Activated B cell treated with CpG ODN at 0.5 μM for 24 hours (primary cell): ENCODE measurements around the gene SNCAIP. TPM values are rescaled to one million over a fixed set of nuclear protein-coding genes. Genes with fewer than 3 reads are reported as not detected.

ENCODE experiments used
- ATAC-seq: fragments of 200-7000 bp; cut with Tn5 transposase; one replicate; pipeline ENCODE4 v1.10.0; 2021; ENCODE audit warnings: low read depth, mild to moderate bottlenecking, moderate library complexity
- CTCF ChIA-PET: fragments of 350-600 bp; sonication (Branson Sonifier 250); formaldehyde crosslinking; loops from one replicate; lab custom pipeline; 2021; ENCODE audit warnings: antibody characterized with exemption; lab: Charles Lee
- POLR2A ChIA-PET: fragments of 350-600 bp; sonication (Branson Sonifier 250); formaldehyde crosslinking; loops from one replicate; lab custom pipeline; 2021; ENCODE audit warnings: antibody characterized with exemption; lab: Charles Lee
- DNase-seq: peaks from one replicate; pipeline ENCODE4 v3.0.0; 2022
- H3K27ac Mint-ChIP-seq: one replicate; pipeline ENCODE4 v1.8.0; 2020; ENCODE audit warnings: mixed read lengths
- H3K27me3 Mint-ChIP-seq: one replicate; pipeline ENCODE4 v1.8.0; 2021; ENCODE audit warnings: mixed read lengths
- H3K36me3 Mint-ChIP-seq: one replicate; pipeline ENCODE4 v1.8.0; 2021; ENCODE audit warnings: low read depth, mixed read lengths
- H3K4me1 Mint-ChIP-seq: one replicate; pipeline ENCODE4 v1.8.0; 2021; ENCODE audit warnings: mixed read lengths
- H3K4me3 Mint-ChIP-seq: one replicate; pipeline ENCODE4 v1.8.0; 2020; ENCODE audit warnings: mild to moderate bottlenecking, mixed read lengths
- H3K9me3 Mint-ChIP-seq: one replicate; pipeline ENCODE4 v1.8.0; 2020; ENCODE audit warnings: mixed read lengths
- CTCF ChIP-seq: fragments of 200-600 bp; IDR thresholded peaks from one replicate; pipeline ENCODE4 v1.8.0; 2022; ENCODE audit warnings: antibody characterized with exemption, mild to moderate bottlenecking
- intact Hi-C: fragments of 100-400 bp; cut with micrococcal nuclease; formaldehyde crosslinking; loops from one replicate; pipeline ENCODE4 v1.15.1; 2024
- total RNA-seq: library from RNA; stranded (reverse); gene quantifications from 2 replicates; pipeline ENCODE4 v1.2.3, GENCODE V29; 2022

SNCAIP gene
- total RNA-seq, 1 donor from 2014 or later: not detected

GRCh38 chr5:122436615-122437014 lies 124.6 kb downstream of the SNCAIP start:
- DNase-seq: no peak
- Mint-ChIP-seq H3K4me1 (no peaks in the 10 kb centered on the region), H3K36me3 (no peaks in the 10 kb centered on the region), H3K27ac (no peak overlapping the region), H3K4me3 (no peak overlapping the region), H3K27me3 (peaks cover 13% of the 10 kb centered on the region), H3K9me3 (no peaks in the 10 kb centered on the region)
- no peak for ATAC-seq
- TF ChIP-seq CTCF: no peak
- intact Hi-C loops: no loop called here
- ChIA-PET POLR2A (no interaction called here), CTCF (no interaction called here)

GRCh38 chr5:122439645-122440044 lies 127.6 kb downstream of the SNCAIP start:
- intact Hi-C loops: no loop called here
- ATAC-seq (no peak), DNase-seq (no peak)
- ChIA-PET CTCF (no interaction called here), POLR2A (no interaction called here)
- no peaks in the 10 kb centered on the region for H3K4me1 Mint-ChIP-seq
- TF ChIP-seq CTCF: no peak
- no peak overlapping the region for H3K4me3 Mint-ChIP-seq
- no peaks in the 10 kb centered on the region for H3K9me3 Mint-ChIP-seq
- no peak overlapping the region for H3K27ac Mint-ChIP-seq
- peaks cover 13% of the 10 kb centered on the region for H3K27me3 Mint-ChIP-seq
- H3K36me3 Mint-ChIP-seq: no peaks in the 10 kb centered on the region

- Mint-ChIP-seq H3K27me3 (peaks cover 13% of the 10 kb centered on the region), H3K27ac (no peak overlapping the region), H3K4me1 (no peaks in the 10 kb centered on the region), H3K36me3 (no peaks in the 10 kb centered on the region), H3K9me3 (no peaks in the 10 kb centered on the region), H3K4me3 (no peak overlapping the region)
- DNase-seq (no peak), ATAC-seq (no peak)
- intact Hi-C loops: no loop called here
- POLR2A ChIA-PET: no interaction called here
- TF ChIP-seq CTCF: no peak
- CTCF ChIA-PET: no interaction called here
These were observed 130.9 kb downstream of the SNCAIP start for GRCh38 chr5:122442938-122443337.

- Mint-ChIP-seq H3K27me3 (peaks cover 7% of the 10 kb centered on the region), H3K4me1 (no peaks in the 10 kb centered on the region), H3K36me3 (no peaks in the 10 kb centered on the region), H3K4me3 (no peak overlapping the region), H3K27ac (no peak overlapping the region), H3K9me3 (no peaks in the 10 kb centered on the region)
- ATAC-seq (no peak), DNase-seq (no peak)
- intact Hi-C loops: no loop called here
- CTCF ChIA-PET: no interaction called here
- no peak for TF ChIP-seq CTCF
- POLR2A ChIA-PET: no interaction called here
These were observed 132.4 kb downstream of the SNCAIP start for GRCh38 chr5:122444411-122444810.

- intact Hi-C loops: no loop called here
- Mint-ChIP-seq H3K27ac (no peak overlapping the region), H3K9me3 (no peaks in the 10 kb centered on the region), H3K36me3 (no peaks in the 10 kb centered on the region), H3K27me3 (peaks cover 6% of the 10 kb centered on the region), H3K4me1 (no peaks in the 10 kb centered on the region), H3K4me3 (no peak overlapping the region)
- no peak for TF ChIP-seq CTCF
- ATAC-seq: no peak
- POLR2A ChIA-PET: no interaction called here
- CTCF ChIA-PET: no interaction called here
- DNase-seq: no peak
These were observed 133.0 kb downstream of the SNCAIP start for GRCh38 chr5:122445070-122445469.
